ENCODE results near the gene DDX25. TPM values are rescaled to one million over a fixed set of nuclear protein-coding genes. Genes with fewer than 3 reads are reported as not detected.

The DDX25 gene
- total RNA-seq, 4 donors from 2014 or later, result 0.60 to 2.5 TPM; not detected in 2

DNA sequence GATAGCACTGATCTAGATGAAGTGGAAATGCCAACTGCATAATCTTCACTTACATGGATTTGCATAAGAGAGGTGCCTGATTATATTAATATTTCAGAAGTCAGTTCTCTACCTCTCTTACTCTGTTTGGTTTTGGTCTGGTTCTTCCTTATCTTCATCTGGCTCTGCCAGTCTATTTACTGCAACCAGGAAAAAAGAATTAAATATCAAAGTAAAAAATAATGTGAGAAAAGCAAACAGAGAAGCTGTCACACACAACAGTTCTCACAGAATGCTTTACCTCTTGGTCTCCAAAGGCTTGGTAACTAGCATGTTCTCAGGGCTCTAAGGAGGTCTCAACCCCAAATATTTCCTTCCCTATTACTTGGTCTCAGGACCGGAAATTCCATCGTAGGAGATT lies 48.3 kb downstream of the DDX25 start:
- TF ChIP-seq CTCF (IDR thresholded peaks at IDR 0.05), result no peak
- DNase-seq (ENCODE audit: low spot score) (no peak), ATAC-seq (ENCODE audit: low FRiP score) (no peak)

GRCh38 chr11:125952973-125953372 lies 48.7 kb downstream of the DDX25 start:
- peak; percentile 54 for ATAC-seq (ENCODE audit: low FRiP score)
- no peak for TF ChIP-seq CTCF (IDR thresholded peaks at IDR 0.05)
- no peak for DNase-seq (ENCODE audit: low spot score)

DNA sequence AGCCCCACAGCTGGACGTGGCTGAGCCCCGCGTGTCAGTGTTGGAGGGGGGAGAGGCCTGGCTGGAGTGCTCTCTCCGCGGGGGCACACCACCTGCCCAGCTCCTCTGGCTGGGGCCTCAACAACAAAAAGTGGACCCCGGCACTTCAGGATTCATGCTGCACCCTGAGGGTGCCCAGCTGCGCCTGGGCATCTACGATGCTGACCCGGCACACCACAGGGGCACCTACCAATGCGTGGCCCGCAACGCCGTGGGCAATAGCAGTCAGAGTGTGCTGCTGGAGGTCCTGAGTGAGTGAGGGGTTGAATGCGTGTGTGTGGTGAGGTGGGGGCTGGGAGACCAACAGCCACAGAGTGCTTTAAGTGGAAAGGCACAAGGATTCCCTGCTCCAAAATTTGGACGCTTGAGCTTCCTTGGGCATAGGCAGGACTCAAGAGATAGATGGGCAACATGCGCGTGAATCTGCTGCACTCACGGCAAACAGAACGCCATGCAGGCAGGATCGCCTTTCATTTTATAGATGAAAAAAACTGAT lies 49.2 kb downstream of the DDX25 start:
- no peak for TF ChIP-seq CTCF (IDR thresholded peaks at IDR 0.05)
- DNase-seq (ENCODE audit: low spot score), result no peak
- ATAC-seq (ENCODE audit: low FRiP score), result no peak

DNA sequence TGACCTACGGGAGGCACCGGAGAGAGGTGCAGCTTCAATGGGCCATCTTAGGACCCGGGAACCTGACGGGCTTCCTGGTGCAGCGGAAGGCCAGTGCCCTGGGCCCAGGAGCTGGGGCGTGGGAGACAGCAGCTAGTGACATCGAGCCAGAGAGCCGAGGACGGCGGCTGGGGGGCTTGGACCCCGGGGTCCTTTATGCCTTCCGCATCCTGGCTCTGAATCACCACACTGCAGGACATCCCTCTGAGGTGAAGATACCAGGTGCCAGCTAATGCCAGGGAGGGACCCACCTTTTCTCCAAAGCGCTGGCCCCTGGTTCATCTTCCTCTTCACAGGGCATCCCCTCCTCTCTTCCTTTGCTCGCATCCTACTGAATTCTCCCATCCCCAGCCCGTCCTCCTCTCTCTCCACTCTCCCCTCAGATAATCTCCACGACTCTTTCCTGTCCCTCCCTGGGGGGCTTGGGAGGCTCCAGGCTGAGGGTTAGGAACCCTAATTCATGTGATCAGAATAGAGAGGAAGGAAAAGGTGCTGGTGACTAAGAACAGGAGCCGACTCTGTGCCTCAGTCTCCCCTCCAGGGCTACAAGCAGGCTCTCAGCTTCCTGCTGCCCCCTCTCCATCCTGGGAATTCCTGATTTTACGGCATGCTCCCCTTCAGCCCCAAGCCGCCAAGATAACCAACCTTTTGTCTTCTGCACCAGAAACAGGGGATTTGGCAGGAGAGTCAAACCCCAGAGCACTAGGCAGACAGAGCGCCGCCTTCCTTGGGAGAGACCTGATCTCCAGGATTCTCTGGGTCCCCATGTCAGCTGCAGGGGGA lies 50.0 kb downstream of the DDX25 start:
- DNase-seq (ENCODE audit: low spot score) (no peak), ATAC-seq (ENCODE audit: low FRiP score) (no peak)
- no peak for TF ChIP-seq CTCF (IDR thresholded peaks at IDR 0.05)

DNA sequence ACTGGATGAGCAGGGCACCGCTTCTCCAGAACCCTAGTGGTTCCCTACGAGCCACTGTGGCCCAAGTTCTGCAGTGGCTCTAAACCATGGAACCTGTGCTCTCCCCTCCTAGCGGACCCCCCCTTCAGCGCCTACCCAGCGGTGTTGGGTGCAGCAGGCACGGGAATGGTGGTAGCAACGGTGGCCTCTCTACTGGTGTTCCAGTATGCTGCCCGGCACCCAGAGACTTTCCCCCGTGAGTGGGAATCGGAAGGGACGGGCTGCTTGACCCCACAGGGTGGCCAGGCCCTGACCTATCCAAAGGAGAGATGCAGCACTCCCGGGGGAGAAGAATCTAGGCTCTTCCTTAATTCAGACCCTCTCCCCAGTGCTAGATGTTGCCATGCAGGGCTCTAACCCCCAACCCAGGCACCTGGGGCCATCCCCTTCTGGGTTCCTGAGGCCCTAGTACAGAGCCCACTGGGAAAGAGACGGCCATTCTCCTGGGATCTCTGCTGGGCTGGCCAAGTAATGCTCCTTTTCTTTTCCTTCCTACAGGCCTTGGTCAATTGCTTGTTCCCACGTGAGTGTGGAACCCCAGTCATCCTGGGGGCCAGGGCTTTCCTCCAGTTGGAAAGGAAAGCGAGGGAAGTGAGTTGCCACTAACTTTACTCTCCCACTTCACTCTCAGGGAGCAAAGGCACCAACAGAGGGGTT lies 50.8 kb downstream of the DDX25 start:
- no peak for ATAC-seq (ENCODE audit: low FRiP score)
- TF ChIP-seq CTCF (IDR thresholded peaks at IDR 0.05), result no peak
- DNase-seq (ENCODE audit: low spot score), result no peak

DNA sequence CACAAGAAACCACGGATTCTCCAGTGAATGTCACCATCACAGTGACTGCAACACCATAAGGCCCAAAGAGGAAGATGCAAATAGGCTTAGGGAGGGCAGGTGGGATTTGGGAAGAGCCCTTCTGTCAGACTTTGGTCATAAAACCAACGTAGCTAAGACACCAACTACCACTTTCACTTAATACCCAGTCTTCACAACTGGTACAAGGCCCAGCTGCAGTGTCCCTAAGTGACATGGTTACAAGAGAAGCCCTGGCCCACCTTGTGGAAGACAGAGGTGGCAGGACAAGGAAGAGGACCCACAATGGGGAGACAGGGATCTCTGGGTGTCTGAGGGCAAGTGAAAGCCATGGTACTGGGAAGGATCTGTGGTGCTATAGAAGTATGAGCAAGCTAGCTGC lies 51.5 kb downstream of the DDX25 start:
- no peak for DNase-seq (ENCODE audit: low spot score)
- no peak for ATAC-seq (ENCODE audit: low FRiP score)
- TF ChIP-seq CTCF (IDR thresholded peaks at IDR 0.05), result no peak

Measured in omental fat pad (tissue), 4 donors.